Measurements from ENCODE around the gene NAA10. TPM values are rescaled to one million over a fixed set of nuclear protein-coding genes. Genes with fewer than 3 reads are reported as not detected.

The NAA10 gene
- total RNA-seq, 1 donor from 2014 or later: 51.8 TPM

DNA sequence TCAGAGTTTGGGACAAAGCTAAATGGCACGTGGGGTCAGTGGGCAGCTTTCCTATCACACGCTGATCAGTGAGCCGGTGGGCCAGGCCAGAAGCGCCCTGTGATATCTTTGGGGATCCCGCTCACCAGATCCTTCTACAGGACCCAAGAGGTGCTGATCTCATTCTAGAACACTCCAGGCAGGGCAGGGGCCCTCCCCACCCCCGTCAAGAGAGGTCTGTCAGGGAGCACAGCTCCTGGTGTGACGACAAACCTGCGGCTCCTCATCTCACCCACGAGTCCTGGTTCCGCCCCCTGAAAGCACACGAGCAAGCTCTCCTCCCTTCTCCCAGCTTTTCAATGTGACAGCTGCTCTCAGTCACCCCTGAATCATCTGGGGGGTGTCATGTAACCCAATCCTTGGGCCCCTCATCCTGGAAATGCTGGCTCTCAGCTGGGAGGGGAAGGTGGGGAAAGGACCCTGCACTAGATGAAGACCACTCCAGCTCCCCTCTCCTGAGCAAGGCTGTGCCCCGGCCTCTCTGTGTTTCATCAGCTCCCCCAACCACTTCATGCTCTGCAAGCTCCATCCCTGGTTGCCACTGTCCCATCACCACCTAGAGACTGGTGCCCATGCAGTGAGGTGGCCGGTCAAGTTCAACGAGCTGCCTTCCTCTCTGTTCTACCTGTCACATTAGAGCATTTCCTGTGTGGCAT is 32.2 kb upstream of the NAA10 start:
- no peak for DNase-seq (ENCODE audit: low read depth)

DNA sequence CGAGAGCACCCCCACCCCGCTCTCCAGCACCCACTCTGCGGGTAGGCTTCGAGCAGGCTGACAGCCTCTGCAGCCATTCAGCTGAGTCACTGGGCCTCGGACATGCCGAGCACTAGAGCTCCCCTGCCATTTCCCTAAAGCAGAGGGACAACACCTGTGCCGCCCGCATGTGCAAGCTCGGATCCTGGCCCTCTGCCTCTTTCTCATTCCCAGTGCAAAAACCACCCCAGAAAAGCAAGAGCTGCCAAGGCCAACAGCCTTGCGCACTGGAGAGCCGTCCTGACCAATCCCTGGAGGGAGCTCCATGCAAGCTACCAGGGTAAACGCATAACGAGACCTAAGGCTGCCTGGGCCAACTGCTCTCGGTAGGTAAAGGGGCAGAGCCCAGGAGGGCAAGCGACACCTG is 31.4 kb upstream of the NAA10 start:
- no peak for DNase-seq (ENCODE audit: low read depth)

DNA sequence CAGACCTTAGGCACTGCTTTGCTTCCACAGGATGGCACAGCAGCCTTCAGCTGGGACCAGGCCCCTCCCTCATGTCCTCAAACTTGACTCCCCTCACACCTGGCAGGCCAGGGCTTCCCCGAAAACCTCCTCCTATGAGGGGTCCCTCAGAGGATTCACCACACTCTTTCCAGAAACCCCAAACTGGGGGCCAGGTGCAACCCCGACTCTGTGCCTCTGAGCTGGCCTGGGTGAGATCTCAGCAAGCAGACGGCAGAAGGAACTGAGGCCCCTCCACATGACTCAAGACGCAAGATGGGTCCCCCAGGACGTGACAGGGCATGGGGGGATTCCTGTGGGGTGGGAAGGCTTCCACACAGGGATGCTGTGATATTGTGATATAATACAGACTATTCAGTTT is 30.6 kb upstream of the NAA10 start:
- no peak for DNase-seq (ENCODE audit: low read depth)

DNA sequence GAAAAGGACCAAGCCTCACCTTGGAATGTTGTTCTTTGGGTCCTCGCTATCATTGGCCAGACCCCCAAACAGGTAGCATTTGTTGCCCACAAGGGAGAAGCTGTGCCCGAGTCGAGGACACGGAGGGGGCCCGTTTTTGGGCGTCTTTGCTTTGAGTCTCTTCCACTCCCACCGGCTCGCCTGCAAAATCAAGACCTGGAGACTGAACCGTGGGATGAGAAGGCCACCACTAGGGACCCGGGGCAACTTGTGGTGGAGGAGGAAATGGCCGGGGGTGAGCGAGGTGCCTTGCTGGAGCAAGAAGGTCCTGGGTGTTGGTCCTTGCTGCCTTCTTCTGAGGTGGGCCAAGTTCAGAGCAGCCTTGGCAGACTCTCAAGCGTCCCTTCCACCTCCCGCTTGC is 29.3 kb upstream of the NAA10 start:
- no peak for DNase-seq (ENCODE audit: low read depth)

DNA sequence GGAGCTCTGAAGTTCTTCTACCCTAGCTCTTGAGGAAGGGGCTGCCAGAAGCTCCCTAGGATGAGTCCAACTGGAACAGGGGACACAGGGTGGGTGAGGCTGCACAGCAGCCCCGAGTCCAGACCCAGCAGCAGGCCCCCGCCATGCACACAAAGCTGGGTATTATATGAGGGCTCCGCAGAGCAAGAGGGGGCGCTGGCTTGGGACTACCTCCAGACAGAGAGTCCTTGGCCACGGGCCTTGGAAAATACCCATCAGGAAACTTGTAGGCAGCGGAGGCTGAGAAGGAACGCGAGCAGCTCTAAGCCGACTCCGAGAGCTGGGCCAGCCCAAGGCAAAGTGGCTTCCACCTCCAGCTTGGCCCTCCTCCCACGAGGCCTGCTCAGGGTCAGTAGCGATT is 28.7 kb upstream of the NAA10 start:
- no peak for DNase-seq (ENCODE audit: low read depth)

DNA sequence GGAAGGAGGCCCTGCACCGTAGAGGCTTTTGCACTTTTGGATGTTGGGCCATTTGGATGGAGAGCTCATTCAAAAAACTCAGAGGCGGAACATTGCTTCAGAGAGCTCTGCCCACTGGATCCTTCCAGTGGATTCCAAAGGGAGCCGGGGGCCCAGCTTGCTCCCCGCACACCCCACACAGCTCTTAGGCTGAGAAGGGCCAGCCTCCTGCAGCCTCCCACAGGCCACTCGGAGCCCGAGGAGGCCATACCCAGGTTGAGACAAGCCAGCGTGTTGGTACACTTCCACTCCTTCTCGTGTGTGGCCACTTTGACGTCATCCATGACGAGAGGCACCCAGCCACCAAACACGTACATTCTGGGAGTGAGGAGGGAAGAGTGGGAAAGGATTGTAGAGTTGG is 26.5 kb upstream of the NAA10 start:
- DNase-seq (ENCODE audit: low read depth): no peak

DNA sequence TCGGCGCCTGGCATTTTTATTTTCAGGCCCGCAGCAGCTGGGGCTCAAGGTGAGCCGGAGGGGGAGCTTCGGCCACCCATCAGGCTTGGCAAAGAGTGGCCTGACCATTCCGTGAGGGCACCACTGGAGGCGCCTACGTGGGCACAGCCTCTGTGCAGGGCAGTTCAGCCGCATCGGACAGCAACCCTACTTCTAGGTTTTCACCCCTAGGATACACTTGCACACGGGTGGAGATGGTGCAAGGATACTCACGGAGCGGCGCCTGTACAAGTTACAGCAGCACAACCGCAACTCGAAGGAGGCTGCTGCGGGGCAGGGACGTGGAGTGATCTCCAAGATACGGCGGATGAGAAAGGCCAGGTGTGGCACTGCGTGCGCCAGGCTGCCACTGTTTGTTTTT is 25.9 kb upstream of the NAA10 start:
- DNase-seq (ENCODE audit: low read depth): no peak

DNA sequence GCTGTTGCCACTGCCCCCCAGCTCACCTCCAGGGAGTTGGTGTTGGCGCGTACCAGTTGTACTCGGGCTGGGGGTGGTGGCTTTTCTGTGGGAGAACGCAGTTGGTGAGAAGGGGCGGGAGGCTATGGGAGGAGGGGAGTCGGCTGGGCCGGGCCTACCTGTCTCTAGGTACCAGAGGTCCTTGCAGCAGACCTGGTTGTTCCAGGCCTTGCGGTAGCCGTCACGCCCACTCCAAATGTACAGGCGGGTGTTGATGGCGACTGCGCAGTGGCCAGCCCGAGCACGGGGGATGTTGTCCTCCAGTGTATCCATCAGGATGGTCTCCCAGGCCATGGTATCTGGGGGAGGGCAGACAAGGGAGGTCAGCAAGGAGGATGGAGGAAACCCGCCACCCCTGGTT is 25.2 kb upstream of the NAA10 start:
- DNase-seq (ENCODE audit: low read depth): no peak

DNA sequence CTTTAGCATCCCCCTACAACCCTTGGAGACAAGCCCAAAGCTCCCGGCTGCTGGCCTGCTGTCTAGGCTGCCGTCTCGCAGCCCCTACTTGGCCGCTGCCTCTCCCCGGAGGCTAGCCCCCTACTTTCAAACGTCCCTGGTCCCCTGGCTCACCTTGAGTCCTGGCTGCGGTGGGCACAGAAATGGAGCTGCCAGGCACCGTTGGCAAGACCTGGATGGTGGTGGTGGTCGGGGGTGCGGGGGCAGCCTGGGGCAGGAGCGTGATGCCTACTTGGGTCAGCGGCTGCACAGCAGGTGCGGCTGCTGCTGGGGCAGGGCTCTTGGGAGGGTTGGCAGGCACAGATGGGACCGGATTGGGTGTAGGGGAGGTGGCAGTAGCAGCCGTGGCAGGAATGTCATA is 24.8 kb upstream of the NAA10 start:
- no peak for DNase-seq (ENCODE audit: low read depth)

DNA sequence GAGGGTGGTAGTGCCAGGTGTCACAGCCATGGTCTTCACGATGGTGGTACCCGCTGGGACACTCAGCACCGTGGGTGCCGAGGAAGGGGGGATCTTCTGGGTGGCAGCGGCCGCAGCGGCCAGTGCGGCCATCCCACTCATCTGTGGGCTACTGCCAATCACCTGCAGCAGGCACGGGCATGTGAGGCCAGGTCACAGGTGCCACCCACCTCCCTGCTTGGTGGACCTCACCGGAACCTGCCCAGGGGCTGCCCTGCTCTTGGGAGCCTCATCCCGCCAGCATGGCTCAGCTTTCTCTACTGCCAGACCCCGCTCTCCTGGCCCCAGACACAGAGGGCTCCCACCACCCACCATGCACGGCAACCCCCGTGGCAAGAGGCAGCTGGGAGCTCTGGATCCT is 23.8 kb upstream of the NAA10 start:
- no peak for DNase-seq (ENCODE audit: low read depth)

DNA sequence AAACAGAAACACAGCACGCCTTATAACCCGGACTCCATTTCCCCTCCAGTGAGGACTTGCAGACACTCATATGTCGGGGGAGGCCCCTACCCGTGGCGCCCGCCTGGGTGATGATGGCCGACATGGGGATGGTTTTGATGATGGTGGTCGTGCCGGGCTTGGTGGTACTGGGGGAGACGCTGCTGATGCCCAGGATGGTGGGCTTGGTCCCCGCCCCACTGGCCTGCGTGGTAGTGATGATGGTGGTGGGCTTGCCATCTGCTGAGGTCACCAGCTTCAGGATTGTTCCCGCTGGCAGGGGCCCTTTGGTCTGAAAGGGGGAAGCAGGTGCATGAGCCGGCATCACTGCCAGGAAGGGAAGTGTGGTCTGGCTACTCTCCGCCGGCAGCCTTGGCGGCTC is 22.4 kb upstream of the NAA10 start:
- DNase-seq (ENCODE audit: low read depth): no peak

DNA sequence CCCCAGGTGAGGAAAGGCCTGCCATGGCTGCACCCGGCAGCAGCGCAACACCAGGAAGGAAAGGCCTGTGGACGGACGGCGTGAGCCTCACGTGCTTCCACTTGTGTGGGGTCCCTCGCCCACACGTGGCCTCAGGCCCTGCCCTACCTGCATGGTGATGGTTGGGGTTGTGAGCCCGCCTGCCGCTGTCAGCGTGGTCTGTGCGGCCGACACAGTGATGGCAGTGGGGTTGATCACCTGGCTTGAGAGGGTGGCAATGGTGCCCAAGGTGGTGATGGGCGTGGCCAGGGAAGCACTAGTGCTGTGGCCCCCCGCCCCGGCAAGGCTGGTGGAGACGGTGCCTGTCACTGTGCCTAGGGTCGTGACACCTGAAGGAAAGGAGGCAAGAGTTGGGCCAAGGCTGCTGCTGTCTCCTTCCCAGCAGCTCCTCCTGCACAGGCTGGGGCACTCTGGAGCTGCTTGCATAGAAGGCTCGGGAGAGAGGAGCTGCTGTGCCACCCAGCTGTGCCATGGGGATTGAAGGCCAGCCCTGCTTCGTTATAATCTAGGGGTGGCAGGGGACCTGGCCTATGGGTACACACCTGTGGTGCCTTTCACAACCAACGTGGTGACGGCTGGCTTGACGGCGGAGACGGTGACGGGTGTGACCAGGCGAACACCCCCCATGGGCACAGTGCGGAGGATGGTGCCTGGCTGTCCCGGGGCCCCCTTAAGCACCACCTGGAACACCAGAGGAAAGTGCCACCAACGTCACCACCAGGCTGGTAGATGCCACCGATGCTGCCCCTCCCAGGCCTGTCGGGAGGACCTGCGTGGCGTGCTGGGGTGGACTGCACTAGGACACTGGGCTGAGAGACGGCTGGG is 21.4 kb upstream of the NAA10 start:
- no peak for DNase-seq (ENCODE audit: low read depth)

DNA sequence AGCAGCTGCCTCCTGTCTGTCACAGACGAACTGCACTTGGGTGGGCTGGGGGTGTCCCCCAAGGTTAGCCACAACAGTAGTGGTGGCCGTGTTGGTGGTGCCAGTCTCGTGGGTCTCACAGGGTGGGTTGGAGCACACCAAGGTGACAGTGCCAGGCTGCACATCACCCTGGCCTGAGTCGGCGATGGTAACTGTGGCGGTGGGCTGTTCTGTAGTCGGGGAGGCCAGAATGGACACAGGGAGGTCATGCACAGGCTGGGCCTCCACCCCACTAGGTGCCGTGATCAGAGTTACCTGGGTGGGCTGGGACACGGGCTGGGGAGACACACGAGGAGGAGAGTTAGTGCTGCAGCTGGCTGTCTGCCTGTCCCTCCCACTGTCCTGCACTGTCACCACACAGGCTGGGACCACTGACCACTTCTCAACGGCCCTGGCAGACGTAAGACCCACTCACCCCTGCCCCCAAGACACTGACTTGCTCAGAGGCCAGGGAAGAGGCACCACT is 20.4 kb upstream of the NAA10 start:
- DNase-seq (ENCODE audit: low read depth): no peak

DNA sequence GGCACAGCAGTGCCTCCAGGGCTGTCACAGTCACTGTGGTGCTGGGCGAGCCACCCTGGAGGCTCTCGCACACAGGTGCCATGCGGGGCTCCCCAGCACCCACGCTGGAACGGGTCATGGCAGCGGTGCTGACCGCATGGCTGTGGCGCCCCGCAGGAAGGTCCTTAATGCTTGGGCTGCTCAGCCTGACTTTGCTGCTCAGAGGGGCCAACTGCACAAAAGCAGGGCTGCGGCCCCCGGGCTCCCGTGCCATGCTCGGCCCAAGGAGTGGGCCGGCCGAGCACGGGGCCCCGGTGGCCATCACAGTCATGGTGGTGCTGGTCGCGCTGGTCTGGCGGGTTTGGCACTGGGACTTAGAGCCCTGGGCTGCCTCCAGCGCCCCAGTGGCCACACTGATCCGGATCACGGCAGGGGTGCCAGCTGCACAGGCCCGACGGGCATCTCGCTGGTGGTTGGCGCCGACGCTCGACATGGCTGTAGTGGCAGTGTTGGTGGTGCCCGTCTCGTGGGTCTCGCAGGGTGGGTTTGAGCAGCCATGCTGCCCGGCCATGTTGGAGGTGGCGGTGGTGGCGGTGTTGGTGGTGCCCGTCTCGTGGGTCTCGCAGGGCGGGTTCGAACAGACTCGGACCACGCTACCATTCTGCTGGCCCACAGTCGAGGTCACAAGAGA is 19.9 kb upstream of the NAA10 start:
- no peak for DNase-seq (ENCODE audit: low read depth)

DNA sequence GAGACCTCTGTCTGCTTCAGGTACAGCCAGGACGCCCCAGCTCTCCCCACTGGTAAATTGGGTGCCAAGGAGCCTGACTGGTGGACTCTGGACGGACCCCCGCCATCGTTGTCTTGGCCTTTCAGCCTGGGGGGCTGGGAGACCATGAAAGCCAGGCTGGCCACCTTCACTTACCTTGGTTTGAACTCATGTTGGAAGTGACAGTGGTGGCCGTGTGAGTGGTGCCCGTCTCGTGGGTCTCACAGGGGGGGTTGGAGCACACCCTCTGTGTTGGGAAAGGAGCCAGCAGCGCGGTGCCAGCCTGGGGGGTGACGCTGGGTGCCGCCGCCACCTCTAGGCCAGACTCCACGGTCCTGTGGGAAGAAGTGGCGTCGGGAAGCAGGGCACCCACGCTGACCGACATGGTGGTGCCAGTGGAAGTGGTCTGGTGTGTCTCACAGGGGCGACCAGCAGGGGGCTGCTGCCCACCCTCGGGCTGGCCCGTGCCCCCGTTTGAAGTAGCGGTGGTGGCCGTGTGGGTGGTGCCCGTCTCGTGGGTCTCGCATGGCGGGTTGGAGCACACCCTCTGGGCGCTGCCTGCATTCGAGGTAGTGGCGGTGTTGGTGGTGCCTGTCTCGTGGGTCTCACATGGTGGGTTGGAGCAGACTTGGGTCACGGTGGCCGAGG is 19.2 kb upstream of the NAA10 start:
- no peak for DNase-seq (ENCODE audit: low read depth)

DNA sequence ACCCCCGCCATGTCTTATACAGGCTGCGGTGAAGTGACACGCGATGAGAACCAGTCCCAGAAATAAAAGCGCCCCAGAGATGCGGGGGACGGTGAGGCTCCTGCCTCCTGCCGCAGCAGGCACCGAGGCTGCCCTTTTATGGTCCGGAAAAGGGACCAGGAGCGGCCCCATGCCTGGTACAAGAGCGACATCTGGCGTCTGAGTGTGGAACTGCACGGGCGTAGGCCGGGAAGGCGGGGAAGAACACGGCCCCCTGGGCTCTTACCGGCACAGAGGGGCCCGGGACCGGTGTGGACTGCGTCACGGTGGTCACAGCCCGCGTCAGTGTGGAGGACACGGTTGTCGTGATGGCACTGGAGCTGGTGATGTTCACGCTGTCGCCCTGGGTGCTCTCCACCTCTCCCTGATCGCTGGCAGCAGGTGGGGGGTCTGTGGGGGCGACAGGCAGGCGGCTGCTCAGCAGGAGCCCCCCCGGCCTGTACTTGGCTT is 18.5 kb upstream of the NAA10 start:
- DNase-seq (ENCODE audit: low read depth): no peak

DNA sequence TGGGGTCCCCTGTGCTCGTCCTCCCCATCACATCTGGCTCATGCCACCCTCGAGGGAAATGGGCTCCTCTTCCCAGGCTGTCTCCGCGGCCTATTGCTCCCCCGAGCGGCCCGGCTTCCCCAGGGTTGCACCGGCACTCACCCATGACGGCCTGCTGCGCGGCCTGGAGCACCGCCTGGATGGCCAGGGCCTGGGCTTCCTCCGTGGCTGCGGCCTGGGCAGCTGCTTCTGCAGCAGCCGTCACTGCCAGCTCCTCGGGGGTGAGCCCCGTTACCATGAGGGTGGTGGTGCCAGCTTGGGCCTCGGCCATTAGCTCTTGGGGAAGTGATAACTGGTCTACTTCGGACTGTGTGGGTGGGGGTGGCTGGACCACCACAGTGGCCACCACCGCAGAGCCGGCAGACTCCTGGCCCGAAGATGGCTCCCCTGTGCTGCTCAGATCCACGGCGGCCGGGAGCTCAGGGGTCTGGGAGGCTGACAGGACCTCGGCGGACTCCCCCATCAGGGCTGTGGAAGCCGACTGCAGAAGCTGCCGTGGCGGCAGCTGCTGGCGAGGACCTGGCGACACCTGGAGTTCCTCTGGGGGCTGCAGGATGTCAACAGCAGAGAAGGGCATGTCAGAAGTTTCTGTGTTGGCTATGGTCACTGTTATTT is 17.7 kb upstream of the NAA10 start:
- DNase-seq (ENCODE audit: low read depth): no peak

DNA sequence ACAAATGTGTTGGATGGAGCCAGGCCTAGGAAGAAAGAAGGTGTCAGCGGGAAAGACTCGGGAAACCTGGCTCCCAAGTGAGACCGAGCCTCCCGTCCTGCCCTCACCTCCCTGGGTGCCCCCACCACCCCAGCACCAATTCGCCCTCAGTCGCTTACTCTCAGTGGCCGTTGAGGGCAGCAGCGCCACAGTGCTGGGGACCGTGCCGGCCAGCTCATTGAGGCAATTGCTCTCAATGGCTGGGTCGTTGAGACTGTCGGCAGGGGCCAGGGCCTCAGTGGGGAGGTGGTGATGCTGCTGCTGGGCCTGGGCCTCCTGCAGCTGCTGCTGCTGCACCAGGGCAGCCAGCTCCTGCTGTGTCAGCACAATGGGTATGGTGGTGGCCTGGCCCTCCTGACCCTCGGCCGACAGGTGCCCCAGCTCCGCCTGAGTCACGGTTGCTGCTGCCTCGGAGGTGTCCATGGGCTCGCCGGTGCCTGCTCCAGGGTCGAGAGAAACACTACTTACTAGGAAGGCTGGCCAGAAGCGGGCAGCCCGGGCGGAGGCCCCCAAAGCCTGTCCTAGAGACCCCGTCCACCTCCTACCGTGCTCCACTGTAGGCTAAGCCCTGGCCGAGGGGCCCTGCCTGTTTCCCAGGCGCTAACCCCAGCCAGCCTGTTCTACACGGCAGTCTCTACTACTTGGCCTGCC is 17.0 kb upstream of the NAA10 start:
- DNase-seq (ENCODE audit: low read depth): no peak

DNA sequence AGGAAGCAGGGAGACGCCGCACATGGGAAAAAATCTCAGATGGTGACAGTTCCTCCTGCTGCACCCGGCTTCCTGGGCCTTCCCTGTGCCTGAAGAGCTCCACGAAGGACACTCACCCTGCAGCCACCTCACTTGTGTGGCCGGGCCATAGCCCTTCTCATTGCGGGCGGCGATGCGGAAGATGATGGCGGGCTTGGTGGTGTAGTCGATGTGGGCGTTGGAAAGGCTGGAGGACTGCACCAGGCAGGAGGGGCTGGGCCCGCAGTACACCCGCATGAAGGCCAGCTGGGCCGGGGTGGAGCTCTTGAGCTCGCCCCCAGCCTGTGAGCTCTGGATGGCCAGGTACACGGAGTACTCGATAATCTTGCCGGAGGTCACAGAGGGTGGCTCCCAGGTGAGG is 15.3 kb upstream of the NAA10 start:
- DNase-seq (ENCODE audit: low read depth): no peak

DNA sequence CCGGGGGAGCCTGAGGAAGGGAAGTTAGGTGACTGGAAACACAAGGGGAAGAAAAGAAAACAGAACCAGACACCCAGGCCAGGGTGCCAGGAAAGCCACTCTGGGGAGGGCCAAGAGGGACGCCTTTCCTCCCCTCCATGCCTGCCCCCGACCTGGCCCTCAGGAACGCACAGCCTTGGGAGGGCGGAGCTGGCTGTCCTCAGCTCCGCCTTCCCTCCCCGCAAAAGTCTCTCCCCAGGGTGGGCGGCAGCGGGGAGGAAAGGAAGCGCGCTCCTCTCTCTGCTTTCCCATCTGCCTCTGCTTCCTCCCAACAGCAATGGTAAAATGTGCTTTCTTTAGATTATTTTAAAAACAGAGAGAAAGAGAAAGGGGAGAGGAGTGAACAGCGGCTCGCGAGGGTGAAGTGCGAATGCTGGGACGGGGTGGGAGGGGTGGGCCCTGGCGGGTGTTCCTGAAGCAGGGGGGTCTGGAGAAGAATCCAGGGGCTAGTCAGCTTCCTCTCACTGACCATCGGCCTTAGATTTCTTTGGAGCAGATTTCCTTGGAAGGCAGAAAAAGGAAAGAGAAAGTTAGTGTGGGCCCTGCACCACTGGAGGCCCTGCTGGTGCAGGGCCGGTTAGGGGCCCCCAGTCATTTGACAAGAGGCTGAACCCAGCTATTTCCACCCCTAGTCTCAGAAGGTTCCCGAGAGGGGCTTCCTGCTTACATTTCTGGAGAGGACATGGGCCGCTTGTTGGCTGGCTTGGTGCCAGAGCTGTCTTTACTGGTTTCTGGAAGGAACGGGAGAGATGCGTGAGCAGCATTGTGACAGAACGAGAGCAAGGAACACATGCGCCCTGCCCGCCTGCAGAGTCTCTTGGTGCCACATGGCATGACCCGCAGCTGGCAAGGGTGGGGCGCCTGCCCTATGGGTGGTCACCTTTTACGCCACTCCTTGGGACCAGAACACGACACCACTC is 14.3 kb upstream of the NAA10 start:
- DNase-seq (ENCODE audit: low read depth): no peak

Data from renal cortical epithelial cell (primary cell).